ENCODE data around the gene PRKCE.

Gene PRKCE

GRCh38 chr2:45729753-45730512, 78.5 kb downstream of the PRKCE start:
- DNase-seq = no peak

- no peak for DNase-seq
Measured at GRCh38 chr2:45731141-45731540, 79.7 kb downstream of the PRKCE start.

DNA sequence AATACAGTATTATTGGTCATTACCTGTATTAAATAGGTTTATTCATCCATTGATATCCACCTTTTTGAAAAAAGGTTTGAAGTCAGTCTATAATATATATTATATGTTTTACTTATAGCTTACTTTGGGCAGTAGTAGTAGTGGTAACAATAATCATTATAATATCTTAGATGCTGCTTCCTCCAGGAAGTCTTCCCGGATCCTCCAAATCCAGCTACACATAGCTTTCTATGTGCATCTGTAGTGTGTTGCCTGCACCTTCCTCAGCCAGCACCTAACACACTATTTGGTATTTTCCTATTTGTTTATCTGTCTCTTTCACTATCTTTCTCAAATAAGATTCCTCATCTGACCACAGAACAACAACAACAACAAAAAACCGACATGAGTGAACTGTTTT, 81.0 kb downstream of the PRKCE start:
- DNase-seq = no peak

GRCh38 chr2:45732946-45733345, 81.5 kb downstream of the PRKCE start:
- no peak for DNase-seq

DNA sequence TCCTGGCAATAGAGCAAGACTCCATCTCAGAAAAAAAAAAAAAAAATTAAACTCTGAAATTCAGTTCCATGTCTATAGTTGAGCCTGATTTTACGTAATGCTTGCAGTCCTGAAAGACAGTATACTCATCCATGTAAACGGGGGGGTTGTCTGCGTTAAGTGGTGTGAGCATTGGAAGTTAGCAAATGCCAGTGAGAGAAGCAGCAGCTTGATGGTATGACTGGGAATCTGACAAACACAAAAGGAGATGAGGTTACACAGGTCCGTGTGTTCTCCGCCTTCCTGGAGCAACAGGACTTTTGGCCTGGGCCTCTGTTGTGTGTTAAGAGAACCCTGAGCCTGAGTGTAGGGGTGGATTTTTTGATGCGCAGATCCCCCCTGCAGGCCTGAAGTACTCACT, 82.9 kb downstream of the PRKCE start:
- no peak for DNase-seq

GRCh38 chr2:45734952-45735351, 83.5 kb downstream of the PRKCE start:
- DNase-seq = no peak

- no peak for DNase-seq
Measured at GRCh38 chr2:45736757-45737704, 85.6 kb downstream of the PRKCE start.

DNA sequence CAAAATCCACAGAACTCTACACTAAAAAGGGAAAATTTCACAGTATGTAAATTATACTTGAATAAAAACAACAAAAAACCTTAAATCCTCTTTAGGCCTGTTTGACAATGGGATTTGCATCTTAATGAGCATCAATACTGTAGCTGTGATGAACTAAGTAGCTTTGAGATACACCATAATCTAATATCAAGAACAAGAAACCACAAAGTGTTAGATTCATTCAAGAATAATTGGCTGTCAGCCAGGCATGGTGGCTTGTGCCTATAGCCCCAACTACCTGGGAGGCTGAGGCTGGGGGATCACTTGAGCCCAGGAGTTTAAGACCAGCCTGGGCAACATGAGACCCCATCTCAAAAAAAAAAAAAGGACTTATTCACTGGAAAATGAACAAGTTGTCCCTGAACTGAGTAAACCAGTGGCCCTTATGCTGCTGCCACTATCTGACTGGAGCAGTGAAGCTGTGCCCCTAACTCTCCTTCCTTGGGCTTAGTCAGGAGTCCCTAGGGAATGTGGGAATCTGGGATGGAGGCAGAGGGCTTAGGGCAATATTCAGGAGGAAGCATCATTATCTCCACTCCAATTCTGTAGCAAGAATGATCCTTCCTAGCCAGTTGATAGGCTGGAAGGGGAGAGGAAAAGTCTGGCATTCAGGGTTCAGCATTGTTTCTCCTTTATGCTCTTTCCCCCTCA, 88.5 kb downstream of the PRKCE start:
- no peak for DNase-seq

- peak; percentile 69 for DNase-seq
Measured at GRCh38 chr2:45741161-45741850, 89.8 kb downstream of the PRKCE start.

GRCh38 chr2:45743531-45744396, 92.3 kb downstream of the PRKCE start:
- no peak for DNase-seq

GRCh38 chr2:45745231-45745630, 93.8 kb downstream of the PRKCE start:
- DNase-seq = no peak

DNA sequence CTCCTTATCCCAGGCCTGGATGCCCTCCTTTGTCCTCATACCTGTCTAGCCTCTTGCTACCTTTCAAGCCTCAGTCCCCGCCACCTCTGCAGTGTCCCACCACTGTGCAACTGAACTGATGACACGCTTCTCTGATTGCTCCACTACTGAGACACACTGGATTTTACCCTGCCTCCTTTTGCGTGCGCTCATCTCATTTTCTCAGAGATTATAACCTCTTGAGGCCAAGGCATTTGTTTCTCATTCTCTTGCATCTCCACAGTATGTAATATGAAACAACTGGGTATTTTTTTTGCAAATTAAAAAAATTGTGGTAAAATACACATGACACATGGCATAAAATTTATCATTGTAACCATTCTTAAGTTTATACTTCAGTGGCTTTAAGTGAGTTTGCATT, 95.4 kb downstream of the PRKCE start:
- no peak for DNase-seq

GRCh38 chr2:45747363-45747762, 95.9 kb downstream of the PRKCE start:
- DNase-seq = no peak

- no peak for DNase-seq
Measured at GRCh38 chr2:45748239-45748638, 96.8 kb downstream of the PRKCE start.

DNA sequence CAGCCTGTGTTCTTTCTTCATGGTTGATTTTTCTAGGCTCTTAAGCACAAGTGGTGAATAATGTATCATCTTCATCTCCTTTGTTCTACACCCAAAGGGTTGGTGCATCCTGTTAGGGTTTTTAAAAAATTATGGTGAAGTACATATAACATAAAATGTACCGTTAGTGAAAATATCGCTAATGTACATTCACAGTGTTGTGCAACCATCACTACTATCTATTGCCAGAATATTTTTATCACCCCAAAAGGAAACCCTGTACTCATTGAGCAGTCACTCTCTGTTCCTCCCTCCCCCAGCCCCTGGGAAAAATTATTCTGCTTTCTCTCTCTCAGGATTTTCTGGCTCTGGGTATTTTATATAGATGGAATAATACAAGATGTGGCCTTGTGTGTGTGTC, 98.5 kb downstream of the PRKCE start:
- DNase-seq = no peak

GRCh38 chr2:45750484-45750883, 99.0 kb downstream of the PRKCE start:
- DNase-seq = no peak

- DNase-seq = no peak
Measured at GRCh38 chr2:45753381-45753780, 101.9 kb downstream of the PRKCE start.

DNA sequence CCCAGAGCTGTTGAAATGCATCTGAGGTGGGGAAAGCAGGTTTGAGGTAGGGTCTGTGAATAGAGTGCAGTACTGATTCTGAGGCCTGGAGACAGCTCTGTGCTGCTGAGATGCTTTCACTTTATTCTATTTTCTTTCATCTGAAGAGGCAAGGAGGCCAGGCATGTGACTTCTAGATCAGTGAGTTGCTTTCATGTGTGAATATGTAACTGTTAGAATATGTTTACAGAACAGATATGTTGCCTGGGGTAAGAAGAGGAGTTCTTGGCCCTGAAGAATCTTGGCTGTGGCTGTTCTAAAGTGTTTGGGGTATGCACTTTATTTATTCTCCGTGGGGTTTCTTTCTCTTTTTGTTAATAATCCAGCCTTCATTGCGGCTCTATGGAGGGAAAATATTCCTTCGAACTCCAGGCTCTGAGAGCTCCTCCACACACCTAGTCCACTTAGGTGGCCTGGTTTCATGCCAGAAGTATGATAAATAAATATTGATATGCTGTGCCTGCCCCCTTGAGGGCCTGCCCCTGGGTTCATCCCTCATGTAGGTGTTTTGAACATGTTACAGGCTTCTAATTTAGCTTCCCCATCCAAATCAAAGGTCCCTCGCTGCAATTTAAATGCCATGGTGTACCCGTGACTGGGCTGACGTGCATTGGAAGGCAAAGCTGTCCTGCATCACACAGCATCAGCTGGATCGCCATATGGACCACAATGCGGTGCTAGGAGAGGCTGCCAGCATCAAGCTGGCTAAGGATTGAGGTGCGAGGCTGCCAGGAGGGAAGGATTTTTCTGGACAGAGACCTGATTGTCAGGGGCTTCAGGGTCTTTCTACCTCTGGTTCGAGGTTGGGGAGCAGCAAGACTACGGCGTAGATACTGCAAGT, 102.9 kb downstream of the PRKCE start:
- DNase-seq = peak; percentile 81

DNA sequence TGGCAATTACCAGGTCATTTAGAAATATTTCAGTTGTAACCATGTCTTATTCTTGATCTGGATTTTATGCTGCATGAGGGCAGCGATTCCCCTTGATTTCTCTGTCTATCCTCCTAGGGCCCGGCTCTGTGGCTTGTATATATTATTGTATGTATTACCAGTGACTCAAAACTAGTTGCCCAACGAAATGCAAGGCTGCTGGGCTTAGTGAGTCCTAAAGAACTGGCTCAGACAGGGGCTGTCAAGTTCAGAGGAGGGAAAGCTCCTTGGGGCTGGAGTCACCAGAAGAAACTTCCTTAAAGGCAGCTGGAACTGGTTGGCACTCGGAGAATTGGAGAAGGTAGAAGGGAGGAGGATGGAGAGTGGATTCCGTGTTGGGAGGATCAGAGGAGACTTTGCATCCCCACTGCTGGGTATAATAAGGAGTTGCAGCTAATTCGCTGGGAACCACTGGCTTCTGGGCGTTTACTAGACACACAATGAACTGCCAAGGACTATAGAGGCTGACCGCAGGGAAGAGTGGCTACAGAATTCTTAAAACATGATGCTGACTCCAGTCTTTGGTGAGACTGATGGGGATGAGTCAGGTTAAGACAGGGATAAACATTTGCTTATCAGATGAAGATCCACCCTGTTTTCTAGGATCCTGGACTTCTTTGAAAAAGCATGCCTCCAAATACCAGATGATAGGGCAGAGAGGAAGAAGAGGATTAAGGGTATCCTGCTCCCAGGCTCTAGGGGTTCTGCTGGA, 104.3 kb downstream of the PRKCE start:
- DNase-seq = no peak

GRCh38 chr2:45758018-45758417, 106.5 kb downstream of the PRKCE start:
- no peak for DNase-seq
